Esophagus squamous epithelium (tissue), 4 donors: ENCODE data around the gene PLK5.

ENCODE experiments used
- POLR2A ChIP-seq, 4 donors: fragments of 450-650 bp; IDR thresholded peaks; one replicate each; pipeline ENCODE4 v1.6.1; 2017; ENCODE audit warnings: antibody characterized with exemption in 4 of 4, mild to moderate bottlenecking in 4 of 4, moderate library complexity in 3 of 4
- TF ChIP-seq, protein P1 (sequence below), 6 experiments: fragments of 450-650 bp in 4 of 6; fragments of 200-600 bp in 2 of 6; sonication (generic) in 2 of 6; IDR thresholded peaks; one replicate each; pipeline ENCODE4 v1.5.1; 2016 to 2019; ENCODE audit warnings: antibody characterized with exemption in 6 of 6, mild to moderate bottlenecking in 4 of 6, moderate library complexity in 4 of 6

GRCh38 chr19:1505012-1505411 is 18.9 kb upstream of the PLK5 start:
- no peak for TF ChIP-seq POLR2A (IDR thresholded peaks at IDR 0.05)
- TF ChIP-seq, protein P1, sequence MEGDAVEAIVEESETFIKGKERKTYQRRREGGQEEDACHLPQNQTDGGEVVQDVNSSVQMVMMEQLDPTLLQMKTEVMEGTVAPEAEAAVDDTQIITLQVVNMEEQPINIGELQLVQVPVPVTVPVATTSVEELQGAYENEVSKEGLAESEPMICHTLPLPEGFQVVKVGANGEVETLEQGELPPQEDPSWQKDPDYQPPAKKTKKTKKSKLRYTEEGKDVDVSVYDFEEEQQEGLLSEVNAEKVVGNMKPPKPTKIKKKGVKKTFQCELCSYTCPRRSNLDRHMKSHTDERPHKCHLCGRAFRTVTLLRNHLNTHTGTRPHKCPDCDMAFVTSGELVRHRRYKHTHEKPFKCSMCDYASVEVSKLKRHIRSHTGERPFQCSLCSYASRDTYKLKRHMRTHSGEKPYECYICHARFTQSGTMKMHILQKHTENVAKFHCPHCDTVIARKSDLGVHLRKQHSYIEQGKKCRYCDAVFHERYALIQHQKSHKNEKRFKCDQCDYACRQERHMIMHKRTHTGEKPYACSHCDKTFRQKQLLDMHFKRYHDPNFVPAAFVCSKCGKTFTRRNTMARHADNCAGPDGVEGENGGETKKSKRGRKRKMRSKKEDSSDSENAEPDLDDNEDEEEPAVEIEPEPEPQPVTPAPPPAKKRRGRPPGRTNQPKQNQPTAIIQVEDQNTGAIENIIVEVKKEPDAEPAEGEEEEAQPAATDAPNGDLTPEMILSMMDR (IDR thresholded peaks at IDR 0.05) = no peak
